ENCODE data around the gene AANAT. TPM values are rescaled to one million over a fixed set of nuclear protein-coding genes. Genes with fewer than 3 reads are reported as not detected.

The AANAT gene
- total and polyA plus RNA-seq, 2 donors (not counting 3 experiments of a cell fraction or from before 2014, with no cell fraction given): not detected

DNA sequence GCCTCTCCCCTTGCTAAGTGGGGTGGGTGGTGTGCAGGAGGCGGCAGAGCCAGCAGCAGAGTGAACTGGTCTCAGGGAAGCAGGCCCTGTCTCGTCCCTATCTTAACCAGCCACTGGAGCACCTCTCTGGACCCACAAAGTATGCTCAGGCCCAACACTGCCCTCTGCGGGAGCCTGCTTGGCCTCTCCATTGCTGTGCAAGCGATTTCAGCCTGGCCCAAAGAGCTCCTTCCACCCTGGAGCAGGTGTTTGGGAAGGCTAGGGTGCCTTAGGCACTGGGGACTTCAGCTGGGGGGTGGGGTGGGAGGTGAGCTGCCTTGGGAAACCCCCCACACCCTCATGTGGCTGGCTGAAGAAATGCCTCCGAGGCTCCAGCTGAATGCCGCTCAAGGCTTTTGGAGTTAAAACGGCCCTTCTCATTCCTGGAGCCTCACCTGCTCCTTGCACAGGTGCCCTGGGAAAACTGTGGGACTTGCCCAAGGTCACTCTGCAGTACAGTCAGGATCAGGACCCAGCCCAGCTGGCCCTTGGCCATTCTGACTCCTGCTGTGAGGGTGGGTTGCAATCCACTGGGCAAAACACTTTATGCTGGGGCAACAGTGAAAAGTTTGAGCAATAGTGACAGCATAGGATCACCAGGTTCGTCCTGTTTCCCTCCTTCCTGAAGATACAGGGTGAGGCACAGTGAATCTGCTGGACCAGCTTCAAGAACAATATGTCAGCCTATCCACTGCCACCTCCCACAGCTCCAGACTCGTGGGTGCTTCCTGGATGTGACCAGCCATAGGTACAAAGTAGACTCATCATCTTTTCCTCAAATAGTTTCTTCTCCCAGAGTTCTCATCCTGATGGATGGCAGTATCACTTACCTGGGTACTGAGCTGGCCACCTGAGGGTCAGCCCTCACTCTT, 8.6 kb upstream of the AANAT start:
- Histone ChIP-seq H3K4me3 (replicated peaks in 1 of 3; ENCODE audit: insufficient read depth in 1 of 3, low read depth in 1 of 3, low read length in 3 of 3) (no peak overlapping the region), H3K79me2 (ENCODE audit: control insufficient read depth, insufficient read depth, low read length) (no peaks in the 10 kb centered on the region), H3K9me1 (replicated peaks; ENCODE audit: control insufficient read depth, extremely low read depth, insufficient read depth, low read length) (no peaks in the 10 kb centered on the region), H3K27ac (ENCODE audit: insufficient read depth, low read depth, low read length) (no peak overlapping the region), H3K27me3 (ENCODE audit: control insufficient read depth in 2 of 2, insufficient read depth in 2 of 2, low read length in 2 of 2) (no peaks in the 10 kb centered on the region), H4K20me1 (replicated peaks; ENCODE audit: control insufficient read depth, extremely low read depth, insufficient read depth, low read length) (no peaks in the 10 kb centered on the region), H3K4me2 (ENCODE audit: insufficient read depth, low read length) (no peak overlapping the region), H3K4me1 (ENCODE audit: control insufficient read depth, extremely low read depth, insufficient read depth, low read length) (no peaks in the 10 kb centered on the region), H3K9me3 (replicated peaks; ENCODE audit: control insufficient read depth, insufficient read depth, low read length) (no peaks in the 10 kb centered on the region), H3K9ac (replicated peaks; ENCODE audit: extremely low read depth, insufficient read depth, low read length) (no peak overlapping the region), H3K36me3 (ENCODE audit: control insufficient read depth in 2 of 2, extremely low read depth in 1 of 2, insufficient read depth in 2 of 2, low read length in 2 of 2) (no peaks in the 10 kb centered on the region), H2AFZ (ENCODE audit: low read depth, low read length) (no peak overlapping the region)
- no TSS peak for BruUV-seq (replicated peaks)
- ChIA-PET POLR2A (interaction anchor here (0.9 kb wide), 1 partner anchor 44 kb away, joined by 4 read pairs; no protein-coding TSS in a partner anchor), CTCF (interaction anchor here (0.5 to 9.3 kb wide), 49 partner anchors 8 to 597 kb away, joined by 3 to 319 read pairs (median 6); partner anchors contain the start of genes AANAT and PRCD)
- dilution Hi-C loops (cut with MboI; ENCODE audit: extremely low pct_ligation_motif_present, low sequenced_read_pairs) (no loop called here), intact Hi-C loops (cut with micrococcal nuclease) (loop anchor here (1.0 kb wide), 1 partner anchor 51 kb away; no protein-coding TSS in a partner anchor)
- FAIRE-seq: peak; percentile 77
- TF ChIP-seq, protein P1, sequence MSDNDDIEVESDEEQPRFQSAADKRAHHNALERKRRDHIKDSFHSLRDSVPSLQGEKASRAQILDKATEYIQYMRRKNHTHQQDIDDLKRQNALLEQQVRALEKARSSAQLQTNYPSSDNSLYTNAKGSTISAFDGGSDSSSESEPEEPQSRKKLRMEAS (IDR thresholded peaks at IDR 0.05; ENCODE audit: insufficient read depth, insufficient read length): no peak
- TF ChIP-seq GATA2 (IDR thresholded peaks at IDR 0.05; ENCODE audit: insufficient read depth, insufficient read length, low read depth, low read length) (no peak), POLR2AphosphoS5 (IDR thresholded peaks at IDR 0.05; ENCODE audit: insufficient read depth, low read depth, low read length) (no peak), JUN (IDR thresholded peaks at IDR 0.05; ENCODE audit: borderline replicate concordance, insufficient read depth, insufficient read length, low read depth) (no peak), EZH2 (IDR thresholded peaks at IDR 0.05; ENCODE audit: borderline replicate concordance, low read depth, low read length, severe bottlenecking) (no peak)
- TF ChIP-seq, protein P2, sequence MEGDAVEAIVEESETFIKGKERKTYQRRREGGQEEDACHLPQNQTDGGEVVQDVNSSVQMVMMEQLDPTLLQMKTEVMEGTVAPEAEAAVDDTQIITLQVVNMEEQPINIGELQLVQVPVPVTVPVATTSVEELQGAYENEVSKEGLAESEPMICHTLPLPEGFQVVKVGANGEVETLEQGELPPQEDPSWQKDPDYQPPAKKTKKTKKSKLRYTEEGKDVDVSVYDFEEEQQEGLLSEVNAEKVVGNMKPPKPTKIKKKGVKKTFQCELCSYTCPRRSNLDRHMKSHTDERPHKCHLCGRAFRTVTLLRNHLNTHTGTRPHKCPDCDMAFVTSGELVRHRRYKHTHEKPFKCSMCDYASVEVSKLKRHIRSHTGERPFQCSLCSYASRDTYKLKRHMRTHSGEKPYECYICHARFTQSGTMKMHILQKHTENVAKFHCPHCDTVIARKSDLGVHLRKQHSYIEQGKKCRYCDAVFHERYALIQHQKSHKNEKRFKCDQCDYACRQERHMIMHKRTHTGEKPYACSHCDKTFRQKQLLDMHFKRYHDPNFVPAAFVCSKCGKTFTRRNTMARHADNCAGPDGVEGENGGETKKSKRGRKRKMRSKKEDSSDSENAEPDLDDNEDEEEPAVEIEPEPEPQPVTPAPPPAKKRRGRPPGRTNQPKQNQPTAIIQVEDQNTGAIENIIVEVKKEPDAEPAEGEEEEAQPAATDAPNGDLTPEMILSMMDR (IDR thresholded peaks at IDR 0.05; ENCODE audit: extremely low read depth in 1 of 2, insufficient read depth in 1 of 2, low read depth in 1 of 2, low read length in 2 of 2): peak; percentile 39 to 82
- DNase-seq (ENCODE audit: low read depth, low spot score): peak; percentile 54

All from endothelial cell of umbilical vein (primary cell).